C4-2B (cell line): Measurements from ENCODE around the gene TMEM221.

Experiments used
- CTCF ChIP-seq: fragments of 450-650 bp; conservative IDR thresholded peaks from 2 replicates; pipeline ENCODE4 v1.5.1; 2017; ENCODE audit warnings: mild to moderate bottlenecking
- ZFX ChIP-seq: fragments of 450-650 bp; IDR thresholded peaks from 2 replicates; pipeline ENCODE4 v1.6.1; 2017

GRCh38 chr19:17406887-17407196 lies 41.6 kb downstream of the TMEM221 start:
- TF ChIP-seq CTCF: no peak
- TF ChIP-seq ZFX: no peak
